Measurements from ENCODE around the gene RAB22A.

- TF ChIP-seq CTCF (IDR thresholded peaks at IDR 0.05) = no peak
- TF ChIP-seq POLR2A (IDR thresholded peaks at IDR 0.05) = no peak
These were observed 96.2 kb downstream of the RAB22A start for GRCh38 chr20:58405504-58406291.
